Measurements from ENCODE around the gene SETD3.

The SETD3 gene

GRCh38 chr14:99497894-99498293 lies 17.2 kb upstream of the SETD3 start:
- DNase-seq (ENCODE audit: low read depth in 1 of 2, low spot score in 1 of 2): no peak

DNA sequence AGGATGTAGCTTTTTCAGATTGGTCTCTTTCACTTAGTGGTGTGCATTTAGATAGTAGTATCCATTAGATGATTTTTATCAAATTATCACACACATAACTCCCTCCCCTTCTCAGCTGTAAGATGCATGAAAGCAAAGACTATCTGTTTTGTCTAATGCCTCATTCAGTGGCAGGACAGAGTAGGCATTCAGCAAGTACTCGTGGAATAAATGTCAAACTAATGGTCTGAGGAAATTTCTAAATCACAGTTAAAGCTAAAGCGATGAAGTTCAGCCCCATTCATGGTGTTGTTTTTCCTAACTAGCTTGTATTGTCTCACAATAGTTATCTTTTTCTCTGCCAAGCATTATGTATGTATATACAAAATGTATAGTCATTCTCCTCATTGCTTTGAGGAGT lies 16.7 kb upstream of the SETD3 start:
- DNase-seq (ENCODE audit: low read depth in 1 of 2, low spot score in 1 of 2): no peak

- no peak for DNase-seq (ENCODE audit: low read depth in 1 of 2, low spot score in 1 of 2)
These were observed 3.4 kb upstream of the SETD3 start for GRCh38 chr14:99484106-99484505.

DNA sequence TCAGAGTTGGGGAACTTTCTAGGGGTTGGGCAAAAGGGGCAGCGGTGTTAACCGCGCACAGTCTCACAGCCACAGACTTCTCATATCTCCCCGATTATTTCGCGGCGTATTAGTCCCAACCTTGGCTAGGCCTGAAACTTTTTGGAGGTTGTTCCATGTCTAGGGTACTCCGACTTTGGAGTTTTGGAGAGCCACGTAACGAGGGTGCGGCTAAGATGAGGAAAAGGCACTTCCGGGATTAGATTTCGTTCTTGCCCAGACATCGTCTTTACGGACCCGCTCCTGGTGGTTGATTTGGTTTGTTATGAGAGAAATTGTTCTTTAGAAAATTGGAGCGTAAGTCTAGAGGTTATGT lies 1.1 kb upstream of the SETD3 start:
- no peak for DNase-seq (ENCODE audit: low read depth in 1 of 2, low spot score in 1 of 2)

GRCh38 chr14:99480917-99481744 lies 472 bp upstream of the SETD3 start, which contains the start of gene CCNK:
CCNK (plus strand) TSS chr14:99481409; CDS start chr14:99492678, 11,269 bp downstream.
- peak; percentile 100 for DNase-seq (ENCODE audit: low read depth in 1 of 2, low spot score in 1 of 2)

GRCh38 chr14:99479160-99479905 lies 1.3 kb downstream of the SETD3 start:
- no peak for DNase-seq (ENCODE audit: low read depth in 1 of 2, low spot score in 1 of 2)

DNA sequence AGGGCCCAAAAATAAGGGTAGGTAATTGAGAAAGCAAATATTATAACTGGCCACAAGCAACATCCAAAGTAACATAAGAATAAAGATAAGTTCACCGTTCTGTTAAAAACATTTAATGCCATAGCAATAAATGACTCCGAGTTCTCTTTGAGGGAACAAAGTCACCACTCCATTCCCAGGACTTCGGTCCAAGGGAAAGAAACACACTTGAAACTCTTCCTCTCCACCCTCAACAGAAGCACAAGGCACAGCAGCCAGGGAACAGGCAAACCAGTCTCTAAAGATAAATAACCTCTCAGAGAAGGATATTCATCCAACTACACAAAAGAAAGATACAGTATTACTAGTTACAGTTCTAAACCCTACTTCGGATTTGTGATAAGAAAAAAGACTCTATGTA lies 2.5 kb downstream of the SETD3 start:
- DNase-seq (ENCODE audit: low read depth in 1 of 2, low spot score in 1 of 2): no peak

DNA sequence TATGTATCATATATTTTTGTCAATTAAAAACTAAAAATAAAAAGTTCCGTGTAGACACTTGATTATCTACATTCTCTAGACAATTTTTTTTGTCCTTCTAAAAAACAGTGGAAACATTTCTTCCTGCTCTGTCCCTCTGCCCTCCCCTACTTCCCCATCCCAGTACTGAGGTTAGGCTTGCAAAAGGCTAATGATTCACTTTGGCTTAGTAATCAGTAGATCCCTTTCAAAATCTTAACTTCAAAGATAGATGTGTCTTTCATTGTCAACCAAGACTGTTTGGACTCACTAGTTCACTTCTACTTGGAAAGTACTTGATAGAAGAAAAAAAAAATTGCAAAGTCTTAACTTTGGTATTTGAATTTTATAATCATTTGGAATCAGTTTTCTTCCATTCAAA lies 3.8 kb downstream of the SETD3 start:
- no peak for DNase-seq (ENCODE audit: low read depth in 1 of 2, low spot score in 1 of 2)

DNA sequence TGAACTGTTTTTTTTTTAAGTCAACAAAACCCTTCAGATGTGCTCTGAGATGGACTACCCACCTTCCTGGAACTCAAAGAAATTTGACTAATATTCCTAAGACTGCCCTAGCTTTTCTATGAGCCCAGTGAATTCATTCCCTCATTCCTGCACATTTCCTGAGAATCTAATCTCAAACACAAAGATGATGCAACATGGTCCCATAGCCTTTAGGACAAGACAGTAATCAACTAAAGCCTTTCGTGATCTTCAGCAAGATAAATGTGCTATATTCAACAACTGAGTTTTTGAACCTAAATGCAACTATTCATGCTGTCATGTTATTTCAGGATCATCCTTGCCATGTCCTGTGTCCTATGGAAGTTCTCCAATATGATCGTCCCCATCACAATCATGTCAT lies 5.0 kb downstream of the SETD3 start:
- DNase-seq (ENCODE audit: low read depth in 1 of 2, low spot score in 1 of 2): no peak

DNA sequence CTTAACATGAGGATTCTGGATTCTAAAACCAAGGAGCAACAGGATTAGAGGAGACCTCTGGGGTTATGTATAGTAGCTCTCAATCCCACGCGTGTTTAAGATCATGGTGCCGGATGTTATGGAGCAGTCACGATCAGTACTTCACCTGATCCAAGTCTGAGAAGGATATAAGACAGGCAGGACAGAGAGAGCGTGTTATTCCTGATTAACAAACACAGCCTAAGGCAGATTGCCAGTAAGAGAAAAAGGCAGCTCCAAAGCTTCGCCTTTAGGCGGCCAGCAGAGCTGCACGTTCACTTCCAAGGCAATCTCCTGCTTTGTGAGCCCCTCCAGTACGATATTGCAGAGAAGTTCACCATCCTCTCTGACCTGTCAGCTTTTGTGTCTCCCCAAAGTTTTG lies 5.5 kb downstream of the SETD3 start:
- DNase-seq (ENCODE audit: low read depth in 1 of 2, low spot score in 1 of 2): no peak

GRCh38 chr14:99473458-99473857 lies 7.2 kb downstream of the SETD3 start:
- no peak for DNase-seq (ENCODE audit: low read depth in 1 of 2, low spot score in 1 of 2)

GRCh38 chr14:99472937-99473336 lies 7.7 kb downstream of the SETD3 start:
- DNase-seq (ENCODE audit: low read depth in 1 of 2, low spot score in 1 of 2): no peak

DNA sequence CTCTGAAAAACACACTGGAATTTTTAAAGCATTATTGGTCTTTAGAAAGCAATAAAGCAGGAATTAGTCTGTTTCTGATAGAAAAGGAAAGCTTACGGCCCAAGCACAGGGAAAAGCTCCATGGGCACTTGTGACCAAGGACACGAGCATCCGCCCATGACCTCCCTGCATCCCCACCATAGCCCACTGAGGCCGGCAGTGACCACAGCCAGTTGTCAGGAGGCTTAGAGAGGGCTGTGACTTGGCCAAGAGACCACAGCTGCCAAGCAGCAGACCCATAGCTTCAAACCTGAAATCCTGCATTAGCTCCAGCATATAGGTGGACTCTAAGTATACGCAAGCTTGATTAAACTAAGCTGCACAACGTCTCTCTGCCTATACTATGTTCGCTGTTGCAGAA lies 8.9 kb downstream of the SETD3 start:
- DNase-seq (ENCODE audit: low read depth in 1 of 2, low spot score in 1 of 2): no peak

DNA sequence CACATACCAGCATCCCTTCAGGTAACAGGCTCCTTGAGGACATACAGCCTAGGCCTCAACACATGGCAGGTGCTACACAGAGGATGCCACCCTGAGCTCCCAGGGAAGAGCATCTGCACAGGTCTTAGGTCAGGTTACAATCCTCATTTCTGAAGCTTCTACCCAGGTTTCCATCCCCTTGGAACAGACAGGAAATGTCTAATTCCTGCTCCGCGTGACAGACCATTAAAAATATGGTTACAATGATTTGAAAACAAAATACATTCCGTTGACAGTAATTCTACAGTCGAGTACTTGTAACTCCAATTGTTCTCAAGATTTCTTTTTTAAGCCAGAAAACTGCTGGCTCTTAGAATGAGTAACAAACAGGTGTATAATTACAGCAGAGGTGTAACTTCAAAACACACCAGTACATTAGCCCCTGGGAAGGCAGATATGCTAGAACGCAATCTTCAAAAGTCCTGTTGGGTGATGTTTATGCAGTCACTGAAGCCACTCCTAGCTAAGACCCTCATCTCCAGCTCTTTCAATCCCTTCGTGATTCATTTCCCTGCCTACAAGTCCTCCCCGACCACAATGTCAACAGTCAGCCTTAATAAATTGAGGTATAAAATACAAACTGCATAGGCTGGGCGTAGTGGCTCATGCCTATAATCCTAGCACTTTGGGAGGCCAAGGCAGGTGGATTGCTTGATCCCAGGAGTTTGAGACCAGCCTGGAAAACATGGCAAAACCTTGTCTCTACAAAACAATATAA lies 11.6 kb downstream of the SETD3 start:
- no peak for DNase-seq (ENCODE audit: low read depth in 1 of 2, low spot score in 1 of 2)

DNA sequence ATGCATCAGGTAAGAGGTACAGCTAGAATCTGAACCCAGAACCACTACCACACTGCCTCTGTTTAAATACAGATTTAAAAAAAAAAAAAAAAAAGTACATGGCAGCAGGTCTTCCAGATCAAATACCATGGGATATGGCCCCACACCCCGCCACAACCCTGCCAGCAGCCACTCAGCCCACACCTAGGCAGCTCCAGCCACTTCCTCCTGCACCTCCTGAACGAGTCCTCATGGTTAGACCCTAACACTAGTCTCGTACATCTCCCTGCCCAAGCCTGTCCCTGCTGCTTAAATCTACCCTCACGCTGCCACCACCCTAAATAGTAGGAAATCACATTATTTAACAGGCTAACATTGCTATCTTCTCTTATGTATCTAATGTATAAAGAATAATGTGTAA lies 12.6 kb downstream of the SETD3 start:
- no peak for DNase-seq (ENCODE audit: low read depth in 1 of 2, low spot score in 1 of 2)

- no peak for DNase-seq (ENCODE audit: low read depth in 1 of 2, low spot score in 1 of 2)
These were observed 13.2 kb downstream of the SETD3 start for GRCh38 chr14:99467336-99468078.

- no peak for DNase-seq (ENCODE audit: low read depth in 1 of 2, low spot score in 1 of 2)
These were observed 13.9 kb downstream of the SETD3 start for GRCh38 chr14:99466758-99467157.

- no peak for DNase-seq (ENCODE audit: low read depth in 1 of 2, low spot score in 1 of 2)
These were observed 15.4 kb downstream of the SETD3 start for GRCh38 chr14:99465288-99465687.

GRCh38 chr14:99463974-99464373 lies 16.7 kb downstream of the SETD3 start:
- no peak for DNase-seq (ENCODE audit: low read depth in 1 of 2, low spot score in 1 of 2)

DNA sequence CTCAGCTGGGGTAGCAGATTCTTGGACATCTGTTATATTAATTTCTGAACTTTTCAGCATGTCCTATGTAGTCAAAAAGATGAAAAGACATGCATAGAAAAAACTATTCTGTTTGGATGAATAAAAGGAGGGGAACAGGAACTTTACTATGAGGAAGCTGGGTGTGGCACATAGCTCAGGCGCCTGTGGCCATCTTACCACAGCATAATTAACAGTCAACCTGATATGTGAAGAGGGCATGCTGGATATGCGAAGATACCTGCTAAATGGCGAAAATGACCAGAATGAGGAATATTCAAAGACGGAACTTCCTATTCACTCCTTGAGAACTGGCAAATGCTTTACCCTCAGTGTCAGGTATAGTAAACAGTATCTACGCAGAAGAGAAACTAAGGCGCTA lies 18.4 kb downstream of the SETD3 start:
- no peak for DNase-seq (ENCODE audit: low read depth in 1 of 2, low spot score in 1 of 2)

DNA sequence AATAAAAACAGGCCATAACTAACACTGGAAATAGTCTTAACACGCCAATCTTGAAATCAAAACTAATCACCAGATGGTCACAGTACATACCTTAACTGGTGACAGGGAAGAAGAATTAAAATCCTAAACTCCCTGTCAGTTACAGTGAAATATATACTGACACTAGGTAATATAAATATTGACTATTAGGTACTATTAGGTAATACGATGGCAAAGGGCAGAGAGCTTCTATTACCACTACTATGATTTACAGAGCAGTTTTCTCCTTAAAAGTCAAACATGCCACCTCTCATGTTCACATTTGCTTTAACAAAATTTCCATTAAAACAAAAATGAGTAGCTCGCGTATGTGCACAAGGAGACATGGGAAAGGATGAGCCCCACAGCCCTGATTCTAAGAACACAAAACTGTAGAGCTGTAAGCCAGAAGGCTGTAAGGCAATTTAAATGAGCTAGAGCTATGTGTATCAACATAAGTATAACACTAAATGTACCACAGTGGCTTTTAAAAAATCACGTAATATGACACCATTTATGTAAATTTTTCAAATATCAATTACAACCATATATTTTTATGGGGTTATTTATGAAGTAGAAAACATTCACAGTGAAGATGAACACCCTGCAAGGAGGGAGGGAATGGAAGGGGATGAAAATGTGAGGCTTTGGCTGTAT lies 19.1 kb downstream of the SETD3 start:
- DNase-seq (ENCODE audit: low read depth in 1 of 2, low spot score in 1 of 2): no peak
